ENCODE data around the gene AK5. TPM values are rescaled to one million over a fixed set of nuclear protein-coding genes. Genes with fewer than 3 reads are reported as not detected.
"Not testable (repeated sequence)": the region's sequence is repeated elsewhere in the genome, so short reads cannot be mapped to it uniquely, and the experiment has no call there.

Gene AK5
- total RNA-seq, 6 donors from 2014 or later = 0.10 to 0.74 TPM; not detected in 4

GRCh38 chr1:77524038-77524437 is 242.2 kb downstream of the AK5 start:
- DNase-seq (no peak), ATAC-seq (ENCODE audit: low FRiP score in 2 of 2) (no peak)
- no peak overlapping the region for H3K4me3 ChIP-seq
- H3K27me3 ChIP-seq = no peaks in the 10 kb centered on the region
- no peaks in the 10 kb centered on the region for H3K36me3 ChIP-seq
- no peak overlapping the region for H3K27ac ChIP-seq
- no peaks in the 10 kb centered on the region for H3K9me3 ChIP-seq
- no peaks in the 10 kb centered on the region for H3K4me1 ChIP-seq
- TF ChIP-seq EP300 (IDR thresholded peaks at IDR 0.05) (no peak), POLR2A (IDR thresholded peaks at IDR 0.05) (no peak), CTCF (IDR thresholded peaks at IDR 0.05) (no peak), POLR2AphosphoS5 (IDR thresholded peaks at IDR 0.05) (no peak)
- 86 to 89% methylated on average over 3 of the region's 3 CpGs for WGBS, 2 donors

GRCh38 chr1:77531149-77531548 is 249.3 kb downstream of the AK5 start:
- not testable (repeated sequence) for H3K27me3 ChIP-seq; ATAC-seq (ENCODE audit: low FRiP score in 2 of 2); DNase-seq; H3K27ac ChIP-seq; H3K9me3 ChIP-seq; H3K4me1 ChIP-seq; H3K4me3 ChIP-seq; H3K36me3 ChIP-seq
- 97 to 99% methylated on average over 7 to 8 of the region's 8 CpGs for WGBS, 2 donors

GRCh38 chr1:77531596-77532280 is 249.9 kb downstream of the AK5 start:
- ATAC-seq (ENCODE audit: low FRiP score in 2 of 2); H3K4me3 ChIP-seq; H3K9me3 ChIP-seq; H3K4me1 ChIP-seq; H3K36me3 ChIP-seq; H3K27ac ChIP-seq; H3K27me3 ChIP-seq: not testable (repeated sequence)
- WGBS, 2 donors = 83 to 97% methylated on average over 29 to 33 of the region's 49 CpGs
- peak in 1 of 2 donors; percentile 70 for DNase-seq

- DNase-seq (no peak), ATAC-seq (ENCODE audit: low FRiP score in 2 of 2) (no peak)
- Histone ChIP-seq H3K4me1 (peaks cover 0 to 6% (median 0%) of the 10 kb centered on the region in 4 donors), H3K27me3 (no peaks in the 10 kb centered on the region), H3K27ac (no peak overlapping the region), H3K4me3 (no peak overlapping the region), H3K9me3 (no peaks in the 10 kb centered on the region), H3K36me3 (no peaks in the 10 kb centered on the region)
- WGBS, 2 donors = 86 to 87% methylated on average over 4 of the region's 4 CpGs
- TF ChIP-seq EP300 (IDR thresholded peaks at IDR 0.05) (no peak), POLR2A (IDR thresholded peaks at IDR 0.05) (no peak), CTCF (IDR thresholded peaks at IDR 0.05) (no peak)
Observed at GRCh38 chr1:77532641-77533040, 250.8 kb downstream of the AK5 start.

- DNase-seq (peak in 1 of 2 donors; percentile 30), ATAC-seq (ENCODE audit: low FRiP score in 2 of 2) (peak in 1 of 2 donors; percentile 77)
- H3K36me3 ChIP-seq = no peaks in the 10 kb centered on the region
- no peaks in the 10 kb centered on the region for H3K27me3 ChIP-seq
- TF ChIP-seq POLR2A (IDR thresholded peaks at IDR 0.05) = no peak
- TF ChIP-seq CTCF (IDR thresholded peaks at IDR 0.05) = peak; percentile 50 to 85 (median 64)
- H3K27ac ChIP-seq = no peak overlapping the region
- 28 to 30% methylated on average over 11 of the region's 11 CpGs for WGBS, 2 donors
- no peaks in the 10 kb centered on the region for H3K9me3 ChIP-seq
- H3K4me3 ChIP-seq = no peak overlapping the region
- H3K4me1 ChIP-seq = peaks cover 0 to 6% (median 0%) of the 10 kb centered on the region in 4 donors
Observed at GRCh38 chr1:77533660-77534305, 252.0 kb downstream of the AK5 start.

- WGBS, 2 donors = 76 to 86% methylated on average over 5 of the region's 5 CpGs
Observed at GRCh38 chr1:77534456-77534855, 252.6 kb downstream of the AK5 start.

More at GRCh38 chr1:77534456-77534855, 252.6 kb downstream of the AK5 start:
- H3K27me3 ChIP-seq = no peaks in the 10 kb centered on the region
- no peaks in the 10 kb centered on the region for H3K36me3 ChIP-seq
- DNase-seq (no peak), ATAC-seq (ENCODE audit: low FRiP score in 2 of 2) (peak; percentile 32 to 47)
- H3K27ac ChIP-seq = no peak overlapping the region
- TF ChIP-seq POLR2A (IDR thresholded peaks at IDR 0.05) (no peak), CTCF (IDR thresholded peaks at IDR 0.05) (no peak), POLR2AphosphoS5 (IDR thresholded peaks at IDR 0.05) (no peak), EP300 (IDR thresholded peaks at IDR 0.05) (no peak)
- H3K4me1 ChIP-seq = peaks cover 0 to 8% (median 1%) of the 10 kb centered on the region in 4 donors
- H3K9me3 ChIP-seq = no peaks in the 10 kb centered on the region
- no peak overlapping the region for H3K4me3 ChIP-seq
